Measurements from ENCODE around the gene CATSPER4. TPM values are rescaled to one million over a fixed set of nuclear protein-coding genes. Genes with fewer than 3 reads are reported as not detected.

CATSPER4 gene
- total and polyA plus RNA-seq, 2 of the 13 experiments (the other 11 are each of a cell fraction or from before 2014, with no cell fraction given): not detected

GRCh38 chr1:26177182-26177684 lies 13.2 kb upstream of the CATSPER4 start, which contains the start of gene CNKSR1 (continued):
- TF ChIP-seq YY1 (IDR thresholded peaks at IDR 0.05; ENCODE audit: insufficient read depth, insufficient replicate concordance, low read depth, low read length) (peak; percentile 62), SALL1 (CRISPR knock-in tag; IDR thresholded peaks at IDR 0.05) (peak; percentile 15; the same call in 1 of the 2 replicates), HNRNPL (IDR thresholded peaks at IDR 0.05; ENCODE audit: low read depth, low read length) (peak; percentile 93), ZMAT3 (CRISPR knock-in tag; conservative IDR thresholded peaks at IDR 0.05) (0 out of 2 replicates have a peak, but pooled peaks have one; percentile 60), ZNF788 (CRISPR knock-in tag; IDR thresholded peaks at IDR 0.05; ENCODE audit: borderline replicate concordance) (peak; percentile 29; the same call in 1 of the 2 replicates), FOXA3 (CRISPR knock-in tag; IDR thresholded peaks at IDR 0.05) (peak; percentile 12; the same call in 1 of the 2 replicates), THAP11 (CRISPR knock-in tag; IDR thresholded peaks at IDR 0.05) (peak; percentile 54; the same call in 1 of the 2 replicates), FOXC1 (CRISPR knock-in tag; IDR thresholded peaks at IDR 0.05; ENCODE audit: borderline replicate concordance) (0 out of 2 replicates have a peak, but pooled peaks have one; percentile 22), CREM (IDR thresholded peaks at IDR 0.05) (no peak), CREM (CRISPR knock-in tag; IDR thresholded peaks at IDR 0.05) (no peak), ZNF777 (CRISPR knock-in tag; IDR thresholded peaks at IDR 0.05) (peak; percentile 57; the same call in 1 of the 2 replicates), BRD4 (CRISPR knock-in tag; IDR thresholded peaks at IDR 0.05) (no peak), HDAC1 (CRISPR knock-in tag; IDR thresholded peaks at IDR 0.05) (peak; percentile 39), KLF12 (CRISPR knock-in tag; IDR thresholded peaks at IDR 0.05; ENCODE audit: borderline replicate concordance) (0 out of 2 replicates have a peak, but pooled peaks have one; percentile 34), POLR2A (IDR thresholded peaks at IDR 0.05; ENCODE audit: insufficient read depth in 1 of 2, low read depth in 2 of 2, low read length in 2 of 2) (peak in 1 of 2 experiments; percentile 44; a peak in 1 of 4 replicates), KAT8 (CRISPR knock-in tag; IDR thresholded peaks at IDR 0.05) (peak; percentile 69; the same call in 1 of the 2 replicates), ZNF7 (CRISPR knock-in tag; IDR thresholded peaks at IDR 0.05) (no peak), HES4 (CRISPR knock-in tag; IDR thresholded peaks at IDR 0.05; ENCODE audit: borderline replicate concordance) (no peak), ZNF253 (CRISPR knock-in tag; IDR thresholded peaks at IDR 0.05; ENCODE audit: borderline replicate concordance) (no peak), ZUFSP (CRISPR knock-in tag; IDR thresholded peaks at IDR 0.05; ENCODE audit: borderline replicate concordance) (no peak), HHEX (CRISPR knock-in tag; IDR thresholded peaks at IDR 0.05) (no peak), ZBTB38 (CRISPR knock-in tag; IDR thresholded peaks at IDR 0.05) (peak; percentile 44; the same call in 1 of the 2 replicates)
- TF ChIP-seq, protein P1, sequence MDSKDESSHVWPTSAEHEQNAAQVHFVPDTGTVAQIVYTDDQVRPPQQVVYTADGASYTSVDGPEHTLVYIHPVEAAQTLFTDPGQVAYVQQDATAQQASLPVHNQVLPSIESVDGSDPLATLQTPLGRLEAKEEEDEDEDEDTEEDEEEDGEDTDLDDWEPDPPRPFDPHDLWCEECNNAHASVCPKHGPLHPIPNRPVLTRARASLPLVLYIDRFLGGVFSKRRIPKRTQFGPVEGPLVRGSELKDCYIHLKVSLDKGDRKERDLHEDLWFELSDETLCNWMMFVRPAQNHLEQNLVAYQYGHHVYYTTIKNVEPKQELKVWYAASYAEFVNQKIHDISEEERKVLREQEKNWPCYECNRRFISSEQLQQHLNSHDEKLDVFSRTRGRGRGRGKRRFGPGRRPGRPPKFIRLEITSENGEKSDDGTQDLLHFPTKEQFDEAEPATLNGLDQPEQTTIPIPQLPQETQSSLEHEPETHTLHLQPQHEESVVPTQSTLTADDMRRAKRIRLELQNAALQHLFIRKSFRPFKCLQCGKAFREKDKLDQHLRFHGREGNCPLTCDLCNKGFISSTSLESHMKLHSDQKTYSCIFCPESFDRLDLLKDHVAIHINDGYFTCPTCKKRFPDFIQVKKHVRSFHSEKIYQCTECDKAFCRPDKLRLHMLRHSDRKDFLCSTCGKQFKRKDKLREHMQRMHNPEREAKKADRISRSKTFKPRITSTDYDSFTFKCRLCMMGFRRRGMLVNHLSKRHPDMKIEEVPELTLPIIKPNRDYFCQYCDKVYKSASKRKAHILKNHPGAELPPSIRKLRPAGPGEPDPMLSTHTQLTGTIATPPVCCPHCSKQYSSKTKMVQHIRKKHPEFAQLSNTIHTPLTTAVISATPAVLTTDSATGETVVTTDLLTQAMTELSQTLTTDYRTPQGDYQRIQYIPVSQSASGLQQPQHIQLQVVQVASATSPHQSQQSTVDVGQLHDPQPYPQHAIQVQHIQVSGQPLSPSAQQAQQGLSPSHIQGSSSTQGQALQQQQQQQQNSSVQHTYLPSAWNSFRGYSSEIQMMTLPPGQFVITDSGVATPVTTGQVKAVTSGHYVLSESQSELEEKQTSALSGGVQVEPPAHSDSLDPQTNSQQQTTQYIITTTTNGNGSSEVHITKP (CRISPR knock-in tag; IDR thresholded peaks at IDR 0.05; ENCODE audit: low read depth): peak; percentile 58; the same call in 1 of the 2 replicates
- TF ChIP-seq, protein P2, sequence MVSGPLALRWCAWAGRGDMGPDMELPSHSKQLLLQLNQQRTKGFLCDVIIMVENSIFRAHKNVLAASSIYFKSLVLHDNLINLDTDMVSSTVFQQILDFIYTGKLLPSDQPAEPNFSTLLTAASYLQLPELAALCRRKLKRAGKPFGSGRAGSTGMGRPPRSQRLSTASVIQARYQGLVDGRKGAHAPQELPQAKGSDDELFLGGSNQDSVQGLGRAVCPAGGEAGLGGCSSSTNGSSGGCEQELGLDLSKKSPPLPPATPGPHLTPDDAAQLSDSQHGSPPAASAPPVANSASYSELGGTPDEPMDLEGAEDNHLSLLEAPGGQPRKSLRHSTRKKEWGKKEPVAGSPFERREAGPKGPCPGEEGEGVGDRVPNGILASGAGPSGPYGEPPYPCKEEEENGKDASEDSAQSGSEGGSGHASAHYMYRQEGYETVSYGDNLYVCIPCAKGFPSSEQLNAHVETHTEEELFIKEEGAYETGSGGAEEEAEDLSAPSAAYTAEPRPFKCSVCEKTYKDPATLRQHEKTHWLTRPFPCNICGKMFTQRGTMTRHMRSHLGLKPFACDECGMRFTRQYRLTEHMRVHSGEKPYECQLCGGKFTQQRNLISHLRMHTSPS (CRISPR knock-in tag; IDR thresholded peaks at IDR 0.05; ENCODE audit: low read depth): peak; percentile 50; the same call in 1 of the 2 replicates
